Measurements from ENCODE around the gene SGSH.

Gene SGSH

DNA sequence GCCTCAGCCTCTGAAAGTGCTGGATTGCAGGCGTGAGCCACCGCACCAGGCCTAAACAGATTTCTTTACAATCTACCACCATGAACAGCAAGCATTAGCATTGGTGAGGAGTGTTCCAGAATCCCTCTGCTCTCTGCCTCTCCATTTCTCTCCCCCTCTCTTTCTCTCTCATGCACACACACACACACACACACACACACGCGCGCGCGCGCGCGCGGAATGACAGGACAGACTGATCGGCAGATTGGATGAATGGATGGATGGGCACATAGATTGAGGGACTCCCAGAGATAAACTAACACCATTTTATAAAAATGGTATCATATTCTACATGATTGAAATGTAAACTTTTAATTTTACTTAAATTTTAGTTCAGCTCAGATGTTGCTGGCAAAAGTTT, 47.0 kb downstream of the SGSH start:
- H3K9ac ChIP-seq (ENCODE audit: low read length) = no peak overlapping the region
- H2BK5ac ChIP-seq (ENCODE audit: low read depth, low read length, poor library complexity, severe bottlenecking) = no peak overlapping the region
- H2BK12ac ChIP-seq (ENCODE audit: low read length in 2 of 2) = no peak overlapping the region
- H3K14ac ChIP-seq (ENCODE audit: low read length in 2 of 2) = no peak overlapping the region
- H3K18ac ChIP-seq (ENCODE audit: low read depth in 1 of 2, low read length in 2 of 2) = peak overlapping the region in 1 of 2 experiments; percentile 11
- H3K27me3 ChIP-seq (ENCODE audit: control insufficient read depth in 1 of 2, insufficient read depth in 1 of 2, low read length in 2 of 2) = peaks cover 27 to 46% of the 10 kb centered on the region in 2 experiments
- H4K91ac ChIP-seq (ENCODE audit: low read length) = no peak overlapping the region
- H2BK120ac ChIP-seq (ENCODE audit: low read depth, low read length) = no peak overlapping the region
- H3K36me3 ChIP-seq (ENCODE audit: control insufficient read depth in 1 of 2, insufficient read depth in 2 of 2, low read depth in 1 of 2, low read length in 2 of 2) = peaks cover 0 to 2% of the 10 kb centered on the region in 2 experiments
- no peaks in the 10 kb centered on the region for H3K79me1 ChIP-seq (replicated peaks; ENCODE audit: low read length, poor library complexity, severe bottlenecking)
- no peak overlapping the region for H3K4me2 ChIP-seq (ENCODE audit: low read length, poor library complexity, severe bottlenecking)
- no peaks in the 10 kb centered on the region for H3K9me3 ChIP-seq (ENCODE audit: control insufficient read depth, low read length)
- H3K27ac ChIP-seq (ENCODE audit: low read length, poor library complexity, severe bottlenecking) = no peak overlapping the region
- 100% methylated on average over 2 of the region's 12 CpGs for WGBS
- H2AFZ ChIP-seq (ENCODE audit: low read depth, low read length) = no peak overlapping the region
- no peak overlapping the region for H3K4ac ChIP-seq (ENCODE audit: low read depth in 1 of 2, low read length in 2 of 2)
- no peak overlapping the region for H2AK5ac ChIP-seq (ENCODE audit: low read length, severe bottlenecking)
- no peak overlapping the region for H3K23ac ChIP-seq (ENCODE audit: low read length in 2 of 2)
- no peak overlapping the region for H4K8ac ChIP-seq (ENCODE audit: low read length)
- H2BK15ac ChIP-seq (ENCODE audit: low read depth, poor library complexity, severe bottlenecking) = no peak overlapping the region
- DNase-seq = no peak
- no peak overlapping the region for H3K4me3 ChIP-seq (ENCODE audit: insufficient read depth in 1 of 2, low read depth in 1 of 2, low read length in 2 of 2)
- H3K4me1 ChIP-seq (ENCODE audit: control insufficient read depth, insufficient read depth, low read depth, low read length) = peaks cover 5% of the 10 kb centered on the region

DNA sequence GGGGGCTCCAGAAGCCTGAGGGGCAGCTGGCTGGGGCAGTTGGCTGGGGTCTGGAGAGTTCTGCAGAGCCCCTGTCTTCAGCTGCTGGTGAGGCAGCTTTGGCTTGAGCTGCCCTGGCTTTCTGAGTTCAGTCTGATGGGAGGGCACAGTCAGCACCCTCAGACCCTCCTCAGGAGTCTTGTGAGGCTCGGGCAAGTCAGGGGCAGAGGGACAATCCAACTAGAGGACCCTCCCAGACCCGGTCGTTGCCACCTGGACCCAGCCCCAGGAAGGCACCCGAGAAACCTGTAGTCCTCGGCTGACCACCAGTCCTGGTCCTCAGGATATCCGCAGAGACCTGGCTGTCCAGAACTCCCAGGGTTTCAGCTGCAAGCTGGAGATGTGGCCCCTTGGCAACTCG, 48.5 kb downstream of the SGSH start:
- Histone ChIP-seq H3K14ac (ENCODE audit: low read length in 2 of 2) (no peak overlapping the region), H2BK120ac (ENCODE audit: low read depth, low read length) (no peak overlapping the region), H4K91ac (ENCODE audit: low read length) (no peak overlapping the region), H2BK12ac (ENCODE audit: low read length in 2 of 2) (no peak overlapping the region), H3K9me3 (ENCODE audit: control insufficient read depth, low read length) (no peaks in the 10 kb centered on the region), H3K27ac (ENCODE audit: low read length, poor library complexity, severe bottlenecking) (no peak overlapping the region), H4K8ac (ENCODE audit: low read length) (no peak overlapping the region), H2AK5ac (ENCODE audit: low read length, severe bottlenecking) (no peak overlapping the region), H3K4ac (ENCODE audit: low read depth in 1 of 2, low read length in 2 of 2) (no peak overlapping the region), H2BK5ac (ENCODE audit: low read depth, low read length, poor library complexity, severe bottlenecking) (no peak overlapping the region), H3K23ac (ENCODE audit: low read length in 2 of 2) (no peak overlapping the region), H2AFZ (ENCODE audit: low read depth, low read length) (no peak overlapping the region), H3K36me3 (ENCODE audit: control insufficient read depth in 1 of 2, insufficient read depth in 2 of 2, low read depth in 1 of 2, low read length in 2 of 2) (peaks cover 0 to 2% of the 10 kb centered on the region in 2 experiments), H3K9ac (ENCODE audit: low read length) (no peak overlapping the region), H3K27me3 (ENCODE audit: control insufficient read depth in 1 of 2, insufficient read depth in 1 of 2, low read length in 2 of 2) (peaks cover 23 to 43% of the 10 kb centered on the region in 2 experiments), H2BK15ac (ENCODE audit: low read depth, poor library complexity, severe bottlenecking) (no peak overlapping the region), H3K4me3 (ENCODE audit: insufficient read depth in 1 of 2, low read depth in 1 of 2, low read length in 2 of 2) (no peak overlapping the region), H3K4me2 (ENCODE audit: low read length, poor library complexity, severe bottlenecking) (no peak overlapping the region), H3K4me1 (ENCODE audit: control insufficient read depth, insufficient read depth, low read depth, low read length) (peaks cover 5% of the 10 kb centered on the region), H3K79me1 (replicated peaks; ENCODE audit: low read length, poor library complexity, severe bottlenecking) (no peaks in the 10 kb centered on the region), H3K18ac (ENCODE audit: low read depth in 1 of 2, low read length in 2 of 2) (no peak overlapping the region)
- DNase-seq = no peak
- WGBS = 80% methylated on average over 7 of the region's 7 CpGs

DNA sequence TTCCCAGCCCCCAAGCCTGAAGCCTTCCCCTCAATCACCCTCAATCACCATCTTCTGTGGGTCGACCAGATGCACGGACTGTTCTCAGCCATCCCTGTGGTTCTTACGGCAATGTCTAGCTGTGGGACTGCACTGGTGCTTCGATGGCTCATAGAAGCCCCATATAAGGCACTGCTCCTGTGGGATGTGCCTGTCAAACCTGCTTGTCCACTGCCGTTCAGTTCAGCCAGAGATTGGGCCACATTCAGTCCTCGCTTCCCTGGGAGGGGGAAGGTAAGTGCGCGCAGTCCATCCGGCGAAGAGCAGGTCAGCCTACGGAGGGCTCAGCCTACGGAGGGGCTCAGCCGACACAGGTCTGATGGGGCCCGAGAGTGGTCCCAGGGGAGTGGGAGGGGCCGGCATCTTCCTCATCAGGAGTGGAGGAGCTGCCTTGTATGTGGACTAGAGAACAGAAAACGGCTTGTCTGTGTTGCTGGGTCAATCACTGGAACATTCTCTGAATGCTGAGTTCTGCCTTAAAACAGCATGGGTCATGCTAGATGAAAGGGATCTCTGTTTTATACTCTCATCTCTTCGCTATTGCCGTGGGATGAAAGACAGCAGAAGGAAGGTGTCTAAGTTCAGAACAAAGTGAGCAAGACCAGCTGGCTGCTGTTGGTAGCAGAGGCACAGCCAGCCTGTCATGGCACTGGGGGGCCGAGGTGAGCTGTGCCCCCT, 50.2 kb downstream of the SGSH start, which contains the start of gene CARD14:
CARD14 (plus strand) TSS at position 247 of the 717 bp plus-strand sequence. CDS start 11,409 bp downstream, outside the sequence.
- no peak within 1 kb of the TSS for H3K4me3 ChIP-seq (ENCODE audit: insufficient read depth in 1 of 2, low read depth in 1 of 2, low read length in 2 of 2)
- no peaks in the 10 kb centered on the region for H3K79me1 ChIP-seq (replicated peaks; ENCODE audit: low read length, poor library complexity, severe bottlenecking)
- peaks cover 0 to 2% of the 10 kb centered on the region in 2 experiments for H3K36me3 ChIP-seq (ENCODE audit: control insufficient read depth in 1 of 2, insufficient read depth in 2 of 2, low read depth in 1 of 2, low read length in 2 of 2)
- peak within 1 kb of the TSS in 1 of 2 experiments; percentile 18 for H3K14ac ChIP-seq (ENCODE audit: low read length in 2 of 2)
- no peaks in the 10 kb centered on the region for H3K4me1 ChIP-seq (ENCODE audit: control insufficient read depth, insufficient read depth, low read depth, low read length)
- H4K91ac ChIP-seq (ENCODE audit: low read length) = peak within 1 kb of the TSS; percentile 20
- DNase-seq = no peak
- no peak within 1 kb of the TSS for H2BK5ac ChIP-seq (ENCODE audit: low read depth, low read length, poor library complexity, severe bottlenecking)
- H3K4ac ChIP-seq (ENCODE audit: low read depth in 1 of 2, low read length in 2 of 2) = no peak within 1 kb of the TSS
- H3K9ac ChIP-seq (ENCODE audit: low read length) = no peak within 1 kb of the TSS
- H3K4me2 ChIP-seq (ENCODE audit: low read length, poor library complexity, severe bottlenecking) = no peak within 1 kb of the TSS
- H4K8ac ChIP-seq (ENCODE audit: low read length) = no peak within 1 kb of the TSS
- no peak within 1 kb of the TSS for H2AFZ ChIP-seq (ENCODE audit: low read depth, low read length)
- H2AK5ac ChIP-seq (ENCODE audit: low read length, severe bottlenecking) = no peak within 1 kb of the TSS
- no peak within 1 kb of the TSS for H3K18ac ChIP-seq (ENCODE audit: low read depth in 1 of 2, low read length in 2 of 2)
- H2BK15ac ChIP-seq (ENCODE audit: low read depth, poor library complexity, severe bottlenecking) = no peak within 1 kb of the TSS
- no peak within 1 kb of the TSS for H2BK12ac ChIP-seq (ENCODE audit: low read length in 2 of 2)
- H3K23ac ChIP-seq (ENCODE audit: low read length in 2 of 2) = no peak within 1 kb of the TSS
- H3K27ac ChIP-seq (ENCODE audit: low read length, poor library complexity, severe bottlenecking) = no peak within 1 kb of the TSS
- H3K9me3 ChIP-seq (ENCODE audit: control insufficient read depth, low read length) = no peaks in the 10 kb centered on the region
- 88% methylated on average over 19 of the region's 19 CpGs for WGBS
- H2BK120ac ChIP-seq (ENCODE audit: low read depth, low read length) = no peak within 1 kb of the TSS
- peaks cover 23 to 40% of the 10 kb centered on the region in 2 experiments for H3K27me3 ChIP-seq (ENCODE audit: control insufficient read depth in 1 of 2, insufficient read depth in 1 of 2, low read length in 2 of 2)

DNA sequence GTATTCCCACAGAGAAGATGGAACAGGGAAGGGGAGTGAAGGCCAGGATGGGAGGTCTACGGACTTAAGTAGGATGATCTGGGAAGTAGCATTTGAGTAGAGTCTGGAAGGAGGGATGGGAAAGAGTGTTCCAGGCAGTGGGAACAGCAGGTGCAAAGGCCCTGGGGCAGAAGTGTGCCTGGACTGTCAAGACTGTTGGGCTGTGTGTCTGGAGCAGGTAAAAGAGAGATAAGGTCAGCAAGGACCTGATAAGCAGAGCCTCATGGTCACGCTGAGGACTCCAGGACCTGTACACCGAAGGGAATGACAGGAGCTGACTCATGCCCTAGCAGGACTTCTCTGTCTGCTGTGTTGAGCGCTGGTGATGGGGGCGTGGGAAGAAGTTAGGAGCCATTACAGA, 51.0 kb downstream of the SGSH start:
- Histone ChIP-seq H2BK15ac (ENCODE audit: low read depth, poor library complexity, severe bottlenecking) (no peak overlapping the region), H3K36me3 (ENCODE audit: control insufficient read depth in 1 of 2, insufficient read depth in 2 of 2, low read depth in 1 of 2, low read length in 2 of 2) (peaks cover 0 to 2% of the 10 kb centered on the region in 2 experiments), H3K18ac (ENCODE audit: low read depth in 1 of 2, low read length in 2 of 2) (no peak overlapping the region), H3K4me1 (ENCODE audit: control insufficient read depth, insufficient read depth, low read depth, low read length) (no peaks in the 10 kb centered on the region), H3K9me3 (ENCODE audit: control insufficient read depth, low read length) (no peaks in the 10 kb centered on the region), H2BK120ac (ENCODE audit: low read depth, low read length) (no peak overlapping the region), H2AK5ac (ENCODE audit: low read length, severe bottlenecking) (no peak overlapping the region), H2BK12ac (ENCODE audit: low read length in 2 of 2) (no peak overlapping the region), H3K9ac (ENCODE audit: low read length) (no peak overlapping the region), H3K23ac (ENCODE audit: low read length in 2 of 2) (no peak overlapping the region), H4K8ac (ENCODE audit: low read length) (no peak overlapping the region), H3K4me3 (ENCODE audit: insufficient read depth in 1 of 2, low read depth in 1 of 2, low read length in 2 of 2) (no peak overlapping the region), H3K4me2 (ENCODE audit: low read length, poor library complexity, severe bottlenecking) (no peak overlapping the region), H4K91ac (ENCODE audit: low read length) (no peak overlapping the region), H3K27me3 (ENCODE audit: control insufficient read depth in 1 of 2, insufficient read depth in 1 of 2, low read length in 2 of 2) (peaks cover 26 to 37% of the 10 kb centered on the region in 2 experiments), H3K4ac (ENCODE audit: low read depth in 1 of 2, low read length in 2 of 2) (no peak overlapping the region), H3K27ac (ENCODE audit: low read length, poor library complexity, severe bottlenecking) (no peak overlapping the region), H3K14ac (ENCODE audit: low read length in 2 of 2) (no peak overlapping the region), H3K79me1 (replicated peaks; ENCODE audit: low read length, poor library complexity, severe bottlenecking) (no peaks in the 10 kb centered on the region), H2AFZ (ENCODE audit: low read depth, low read length) (no peak overlapping the region), H2BK5ac (ENCODE audit: low read depth, low read length, poor library complexity, severe bottlenecking) (no peak overlapping the region)
- no peak for DNase-seq
- WGBS = 92% methylated on average over 5 of the region's 5 CpGs

All from mesenchymal stem cell (in vitro differentiated cells and primary cell).